ENCODE results near the gene GVQW3. TPM values are rescaled to one million over a fixed set of nuclear protein-coding genes. Genes with fewer than 3 reads are reported as not detected.

GVQW3 gene
- polyA plus RNA-seq, 3 donors, result 0.15 to 1.1 TPM; not detected in 1

DNA sequence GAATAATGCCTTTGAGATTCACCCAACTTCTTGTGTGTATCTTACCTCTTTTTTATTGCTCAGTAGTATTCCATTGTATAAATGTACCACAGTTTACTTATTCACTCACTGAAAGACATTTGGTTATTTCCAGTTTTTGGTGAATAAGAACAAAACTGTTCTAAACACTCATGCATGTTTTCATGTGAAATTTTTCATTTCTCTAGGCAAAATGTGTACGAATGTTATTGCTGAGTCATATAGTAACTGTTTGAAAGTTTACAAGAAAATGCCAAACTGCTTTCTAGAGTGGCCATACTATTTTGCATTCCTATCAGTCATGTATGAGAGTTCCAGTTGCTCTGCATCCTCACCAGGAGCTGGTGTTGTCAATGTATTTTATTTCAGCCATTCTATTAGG is 54.9 kb downstream of the GVQW3 start:
- Histone ChIP-seq H2AFZ (ENCODE audit: insufficient read depth, low read depth, low read length, poor library complexity, severe bottlenecking) (no peak overlapping the region), H3K4me3 (replicated peaks in 1 of 3; ENCODE audit: low read depth in 2 of 3, low read length in 3 of 3) (no peak overlapping the region), H3K36me3 (replicated peaks in 1 of 2; ENCODE audit: control insufficient read depth in 1 of 2, insufficient read depth in 2 of 2, low read length in 2 of 2) (no peaks in the 10 kb centered on the region), H3K27ac (ENCODE audit: low read depth in 1 of 2, low read length in 2 of 2) (no peak overlapping the region), H3K4me2 (replicated peaks; ENCODE audit: extremely low read depth, low read length, poor library complexity, severe bottlenecking) (no peak overlapping the region), H3K79me2 (ENCODE audit: insufficient read depth, low read length) (no peaks in the 10 kb centered on the region), H3K9me3 (replicated peaks in 1 of 2; ENCODE audit: control insufficient read depth in 1 of 2, insufficient read depth in 1 of 2, low read length in 2 of 2) (no peaks in the 10 kb centered on the region), H3K9ac (ENCODE audit: insufficient read depth, low read length, poor library complexity, severe bottlenecking) (no peak overlapping the region), H3K27me3 (ENCODE audit: control insufficient read depth in 2 of 2, insufficient read depth in 2 of 2, low read length in 2 of 2) (no peaks in the 10 kb centered on the region), H4K20me1 (ENCODE audit: insufficient read depth, low read length) (no peaks in the 10 kb centered on the region), H3K4me1 (ENCODE audit: control insufficient read depth in 1 of 2, insufficient read depth in 2 of 2, low read length in 2 of 2) (no peaks in the 10 kb centered on the region)
- no peak overlapping the region for H3K4me3 Mint-ChIP-seq
- TF ChIP-seq, protein P1, sequence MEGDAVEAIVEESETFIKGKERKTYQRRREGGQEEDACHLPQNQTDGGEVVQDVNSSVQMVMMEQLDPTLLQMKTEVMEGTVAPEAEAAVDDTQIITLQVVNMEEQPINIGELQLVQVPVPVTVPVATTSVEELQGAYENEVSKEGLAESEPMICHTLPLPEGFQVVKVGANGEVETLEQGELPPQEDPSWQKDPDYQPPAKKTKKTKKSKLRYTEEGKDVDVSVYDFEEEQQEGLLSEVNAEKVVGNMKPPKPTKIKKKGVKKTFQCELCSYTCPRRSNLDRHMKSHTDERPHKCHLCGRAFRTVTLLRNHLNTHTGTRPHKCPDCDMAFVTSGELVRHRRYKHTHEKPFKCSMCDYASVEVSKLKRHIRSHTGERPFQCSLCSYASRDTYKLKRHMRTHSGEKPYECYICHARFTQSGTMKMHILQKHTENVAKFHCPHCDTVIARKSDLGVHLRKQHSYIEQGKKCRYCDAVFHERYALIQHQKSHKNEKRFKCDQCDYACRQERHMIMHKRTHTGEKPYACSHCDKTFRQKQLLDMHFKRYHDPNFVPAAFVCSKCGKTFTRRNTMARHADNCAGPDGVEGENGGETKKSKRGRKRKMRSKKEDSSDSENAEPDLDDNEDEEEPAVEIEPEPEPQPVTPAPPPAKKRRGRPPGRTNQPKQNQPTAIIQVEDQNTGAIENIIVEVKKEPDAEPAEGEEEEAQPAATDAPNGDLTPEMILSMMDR (IDR thresholded peaks at IDR 0.05), result no peak
- DNase-seq, result no peak
- no peak overlapping the region for H3K27ac Mint-ChIP-seq
- intact Hi-C loops (cut with micrococcal nuclease), result no loop called here
- peaks cover 0 to 4% (median 2%) of the 10 kb centered on the region in 3 donors for H3K27me3 Mint-ChIP-seq (ENCODE audit: low read depth in 3 of 3)
- H3K4me1 Mint-ChIP-seq, result no peaks in the 10 kb centered on the region
- no CpG with 5 or more reads among the region's 1 CpG for WGBS (ENCODE audit: insufficient coverage)
- peaks cover 0 to under 1% of the 10 kb centered on the region in 2 donors for H3K36me3 Mint-ChIP-seq
- no peaks in the 10 kb centered on the region for H3K9me3 Mint-ChIP-seq

DNA sequence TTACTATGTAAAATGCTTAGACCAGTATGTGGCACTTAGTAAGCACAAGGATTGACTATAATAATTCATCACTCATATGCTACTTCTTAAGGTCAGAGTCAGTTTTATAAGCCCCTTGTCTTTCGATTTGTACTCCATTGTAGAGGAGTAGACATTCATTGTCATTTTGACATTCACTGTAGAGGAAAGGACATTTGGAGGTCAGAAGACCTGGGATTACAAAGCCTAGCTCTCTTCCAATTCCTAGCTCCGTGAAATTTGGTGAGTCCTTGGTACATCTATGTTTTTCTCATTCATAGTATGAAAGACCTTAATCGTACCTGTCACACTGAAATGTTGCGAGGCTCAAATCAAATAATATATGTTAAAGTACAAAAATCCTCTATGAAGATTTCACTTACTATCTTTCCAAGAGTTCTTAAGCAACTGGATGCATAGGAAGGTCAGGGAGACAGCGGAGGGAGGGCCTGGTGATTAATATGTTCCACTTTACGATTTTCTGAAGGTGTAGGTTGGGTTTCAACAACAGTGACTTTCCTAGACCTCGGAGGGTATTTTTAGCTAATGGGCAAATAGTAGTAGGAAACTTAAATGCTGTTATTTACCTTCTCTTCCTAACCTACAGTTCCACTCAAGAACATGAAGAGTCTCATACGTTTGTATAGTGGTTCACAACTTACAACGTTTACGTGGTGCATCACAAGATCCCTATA is 62.3 kb downstream of the GVQW3 start:
- Histone ChIP-seq H2AFZ (ENCODE audit: insufficient read depth, low read depth, low read length, poor library complexity, severe bottlenecking) (peak overlapping the region; percentile 99), H3K4me1 (ENCODE audit: control insufficient read depth in 1 of 2, insufficient read depth in 2 of 2, low read length in 2 of 2) (peaks cover 16 to 25% of the 10 kb centered on the region in 2 donors), H3K27me3 (ENCODE audit: control insufficient read depth in 2 of 2, insufficient read depth in 2 of 2, low read length in 2 of 2) (no peaks in the 10 kb centered on the region), H3K4me3 (replicated peaks in 1 of 3; ENCODE audit: low read depth in 2 of 3, low read length in 3 of 3) (peak overlapping the region; percentile 69 to 100 (median 99)), H3K79me2 (ENCODE audit: insufficient read depth, low read length) (peaks cover 46% of the 10 kb centered on the region), H3K36me3 (replicated peaks in 1 of 2; ENCODE audit: control insufficient read depth in 1 of 2, insufficient read depth in 2 of 2, low read length in 2 of 2) (peaks cover 10 to 18% of the 10 kb centered on the region in 2 donors), H4K20me1 (ENCODE audit: insufficient read depth, low read length) (peaks cover 17% of the 10 kb centered on the region), H3K9ac (ENCODE audit: insufficient read depth, low read length, poor library complexity, severe bottlenecking) (no peak overlapping the region), H3K4me2 (replicated peaks; ENCODE audit: extremely low read depth, low read length, poor library complexity, severe bottlenecking) (peak overlapping the region; percentile 96), H3K9me3 (replicated peaks in 1 of 2; ENCODE audit: control insufficient read depth in 1 of 2, insufficient read depth in 1 of 2, low read length in 2 of 2) (no peaks in the 10 kb centered on the region), H3K27ac (ENCODE audit: low read depth in 1 of 2, low read length in 2 of 2) (peak overlapping the region in 1 of 2 donors; percentile 98)
- no peak for DNase-seq
- intact Hi-C loops (cut with micrococcal nuclease), result loop anchor here in 1 of 2 donors (5.0 kb wide), 1 partner anchor 61 kb away; the partner anchor contains the start of genes GVQW3 and THAP12
- WGBS (ENCODE audit: insufficient coverage), result no CpG with 5 or more reads among the region's 10 CpGs
- peaks cover 19% of the 10 kb centered on the region for H3K4me1 Mint-ChIP-seq
- TF ChIP-seq, protein P1 (IDR thresholded peaks at IDR 0.05), result no peak
- H3K9me3 Mint-ChIP-seq, result no peaks in the 10 kb centered on the region
- H3K36me3 Mint-ChIP-seq, result peaks cover 11 to 18% of the 10 kb centered on the region in 2 donors
- H3K27me3 Mint-ChIP-seq (ENCODE audit: low read depth in 3 of 3), result no peaks in the 10 kb centered on the region
- H3K4me3 Mint-ChIP-seq, result peak overlapping the region; percentile 96 to 97
- peak overlapping the region; percentile 92 to 98 (median 98) for H3K27ac Mint-ChIP-seq
